GM21717 (cell line): ENCODE data around the gene SYNE1.
"Not testable (repeated sequence)": the region's sequence is repeated elsewhere in the genome, so short reads cannot be mapped to it uniquely, and the experiment has no call there.

ENCODE experiments used
- ATAC-seq: cut with Tn5 transposase; IDR thresholded peaks from one replicate; pipeline ENCODE4 v1.9.1; 2021; ENCODE audit warnings: mild to moderate bottlenecking, moderate library complexity; ENCODE audit not compliant: unreplicated experiment

Gene SYNE1

DNA sequence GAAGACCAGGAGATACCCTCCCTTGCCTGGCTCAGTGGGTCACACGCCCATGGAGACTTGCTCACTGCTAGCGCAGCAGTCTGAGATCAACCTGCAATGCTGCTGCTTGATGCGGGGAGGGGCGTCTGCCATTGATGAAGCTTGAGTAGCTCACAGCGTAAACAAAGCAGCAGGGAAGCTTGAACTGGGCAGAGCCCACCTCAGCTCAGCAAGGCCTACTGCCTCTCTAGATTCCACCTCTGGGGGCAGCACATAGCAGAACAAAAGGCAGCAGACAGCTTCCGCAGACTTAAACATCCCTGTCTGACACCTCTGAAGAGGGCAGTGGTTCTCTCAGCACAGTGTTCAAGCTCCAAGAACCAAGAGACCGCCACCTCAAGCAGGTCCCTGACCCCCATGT is 558.4 kb downstream of the SYNE1 start:
- ATAC-seq = no peak

DNA sequence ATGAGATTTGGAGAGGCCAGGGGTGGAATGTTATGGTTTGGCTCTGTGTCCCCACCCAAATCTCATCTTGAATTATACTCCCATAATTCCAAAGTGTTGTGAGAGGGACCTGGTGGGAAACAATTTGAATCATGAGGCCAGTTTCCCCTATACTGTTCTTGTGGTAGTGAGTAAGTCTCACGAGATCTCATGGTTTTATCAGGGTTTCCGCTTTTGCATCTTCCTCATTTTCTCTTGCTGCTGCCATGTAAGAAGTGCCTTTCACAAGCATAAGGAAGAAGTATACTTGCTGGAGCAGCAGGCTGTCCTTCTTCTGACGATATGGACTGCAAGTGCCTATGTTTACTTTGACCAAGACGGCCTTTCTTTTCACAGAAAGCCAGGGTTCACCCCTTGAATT is 559.2 kb downstream of the SYNE1 start:
- no peak for ATAC-seq

DNA sequence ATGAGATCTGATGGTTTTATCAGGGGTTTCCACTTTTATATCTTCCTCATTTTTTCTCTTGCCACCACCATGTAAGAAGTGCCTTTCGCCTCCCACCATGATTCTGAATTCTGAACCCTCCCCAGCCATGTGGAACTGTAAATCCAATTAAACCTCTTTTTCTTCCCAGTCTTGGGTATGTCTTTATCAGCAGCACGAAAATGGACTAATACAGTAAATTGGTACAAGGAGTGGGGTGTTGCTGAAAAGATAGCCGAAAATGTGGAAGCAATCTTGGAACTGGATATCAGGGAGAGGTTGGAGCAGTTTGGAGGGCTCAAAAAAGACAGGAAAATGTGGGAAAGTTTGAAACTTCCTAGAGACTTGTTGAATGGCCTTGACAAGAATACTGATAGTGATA is 560.9 kb downstream of the SYNE1 start:
- not testable (repeated sequence) for ATAC-seq

DNA sequence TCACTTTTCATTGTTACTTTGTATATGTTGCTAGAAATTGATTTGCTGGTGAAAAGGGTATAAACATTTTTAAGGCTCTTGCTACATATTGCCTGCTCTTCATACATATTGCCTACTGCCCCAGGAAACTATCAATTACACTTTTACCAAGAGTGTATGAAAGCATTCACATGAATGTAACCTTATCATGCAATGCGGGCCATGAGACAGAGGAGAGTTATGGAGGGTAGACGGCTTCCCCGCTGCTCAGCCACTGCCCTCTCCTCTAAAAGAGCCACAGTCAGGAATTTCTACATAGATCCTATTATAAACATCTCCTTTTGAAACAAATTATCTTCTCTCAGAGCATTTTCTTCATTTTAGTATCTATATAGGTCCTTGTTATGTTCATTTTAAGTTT is 565.3 kb downstream of the SYNE1 start:
- ATAC-seq = no peak
